Measurements from ENCODE around the gene KRTAP9-8.
"Not testable (repeated sequence)": the region's sequence is repeated elsewhere in the genome, so short reads cannot be mapped to it uniquely, and the experiment has no call there.

KRTAP9-8 gene

GRCh38 chr17:41251261-41251660 is 13.5 kb downstream of the KRTAP9-8 start:
- no peak for DNase-seq (ENCODE audit: low read depth, low spot score)

DNA sequence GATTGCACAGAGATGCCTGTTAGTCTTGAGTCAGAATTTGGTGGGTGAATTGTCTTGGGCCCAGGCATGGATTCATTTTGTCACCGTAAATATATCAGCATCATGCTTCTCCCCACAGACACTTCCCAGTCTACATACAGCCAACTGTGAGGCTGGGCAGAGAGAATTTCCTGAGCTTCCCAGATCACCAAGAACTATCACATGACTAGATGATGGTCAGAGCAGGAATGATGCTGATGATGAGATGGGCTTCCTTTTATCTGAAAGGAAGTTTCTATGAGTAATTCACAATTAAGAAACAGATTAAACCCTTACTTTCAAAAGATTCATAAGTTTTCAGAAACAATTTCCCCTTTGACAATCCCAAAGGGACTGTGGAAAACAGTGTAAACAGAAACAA is 17.1 kb downstream of the KRTAP9-8 start:
- DNase-seq (ENCODE audit: low read depth, low spot score): no peak
- H3K4me3 ChIP-seq (ENCODE audit: low read length): no peak overlapping the region

More at GRCh38 chr17:41251261-41251660, 13.5 kb downstream of the KRTAP9-8 start:
- no peak overlapping the region for H3K4me3 ChIP-seq (ENCODE audit: low read length)

GRCh38 chr17:41255381-41256290 is 17.8 kb downstream of the KRTAP9-8 start, which contains the start of gene KRTAP9-9:
TSS of gene KRTAP9-9 (plus strand) at chr17:41255384.
- not testable (repeated sequence) for H3K4me3 ChIP-seq (ENCODE audit: low read length); DNase-seq (ENCODE audit: low read depth, low spot score)

DNA sequence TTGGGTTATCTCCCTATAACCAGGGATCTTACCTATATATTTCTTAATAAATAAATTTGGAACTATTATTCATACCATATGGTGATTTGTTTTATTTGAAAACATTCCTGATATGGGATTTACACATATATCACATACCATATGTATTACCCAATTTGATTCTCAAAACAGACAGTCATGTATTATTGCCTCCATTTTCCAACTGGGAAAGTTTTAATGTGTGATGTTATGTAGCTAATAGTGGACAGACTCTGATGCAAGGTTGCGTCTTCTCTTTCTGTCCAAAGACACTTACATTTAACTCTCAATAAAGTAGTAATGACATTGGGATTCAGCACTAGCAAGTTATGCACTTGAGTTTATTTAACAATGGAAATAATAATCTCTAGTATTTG is 18.5 kb downstream of the KRTAP9-8 start:
- no peak overlapping the region for H3K4me3 ChIP-seq (ENCODE audit: low read length)
- DNase-seq (ENCODE audit: low read depth, low spot score): no peak

- no peak for DNase-seq (ENCODE audit: low read depth, low spot score)
- H3K4me3 ChIP-seq (ENCODE audit: low read length): no peak overlapping the region
These were observed 20.6 kb downstream of the KRTAP9-8 start for GRCh38 chr17:41258406-41258805.

DNA sequence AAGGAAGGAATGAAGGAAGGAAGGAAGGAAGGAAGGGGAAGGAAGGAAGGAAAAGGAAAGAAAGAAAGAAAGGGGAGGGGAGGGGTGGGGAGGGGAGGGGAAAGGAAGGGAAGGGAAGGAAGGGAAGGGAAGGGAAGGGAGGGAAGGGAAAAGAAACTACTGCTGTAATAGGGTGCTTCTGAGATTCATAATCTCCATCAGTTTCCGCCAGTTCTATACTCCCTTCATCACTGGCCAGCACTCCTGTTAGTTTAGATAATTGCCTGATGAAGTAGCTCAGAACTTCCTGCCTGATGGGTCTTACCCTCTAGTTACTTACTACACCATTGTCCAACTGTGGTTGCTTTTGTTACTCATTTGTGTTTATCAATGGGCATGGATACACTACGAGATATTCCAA is 25.4 kb downstream of the KRTAP9-8 start:
- no peak overlapping the region for H3K4me3 ChIP-seq (ENCODE audit: low read length)
- DNase-seq (ENCODE audit: low read depth, low spot score): no peak

DNA sequence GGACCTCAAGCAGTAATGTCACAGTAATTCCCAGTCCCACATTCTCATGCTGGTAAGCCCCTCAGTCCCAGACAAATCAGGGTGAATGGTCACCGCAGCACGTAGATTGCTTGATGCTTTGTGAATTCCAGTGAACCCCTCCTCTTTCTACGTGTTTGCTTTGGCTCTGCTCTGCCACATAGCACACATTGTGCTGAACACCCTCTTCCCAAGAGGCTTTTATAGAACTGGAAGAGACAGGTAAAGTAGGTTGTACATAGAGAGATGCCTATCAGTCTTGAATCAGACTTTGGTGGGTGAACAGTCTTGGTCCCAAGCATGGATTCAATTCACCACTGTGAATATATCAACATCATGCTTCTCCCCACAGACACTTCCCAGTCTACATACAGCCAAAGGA is 26.8 kb downstream of the KRTAP9-8 start:
- no peak for DNase-seq (ENCODE audit: low read depth, low spot score)
- H3K4me3 ChIP-seq (ENCODE audit: low read length): no peak overlapping the region

DNA sequence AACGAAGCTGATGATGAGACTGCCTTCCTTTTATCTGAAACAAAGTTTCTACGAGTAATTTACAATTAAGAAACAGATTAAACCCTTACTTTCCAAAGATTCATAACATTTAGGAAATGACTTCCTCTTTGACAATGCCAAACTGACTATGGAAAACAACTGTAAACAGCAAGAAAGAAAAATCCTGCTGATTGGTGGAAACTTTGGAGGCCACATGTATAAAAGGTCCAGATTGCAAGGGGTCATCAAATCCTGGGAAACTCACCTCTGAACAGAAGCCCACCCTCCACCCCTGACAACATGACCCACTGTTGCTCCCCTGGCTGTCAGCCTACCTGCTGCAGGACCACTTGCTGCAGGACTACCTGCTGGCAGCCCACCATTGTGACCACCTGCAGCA is 27.3 kb downstream of the KRTAP9-8 start, which contains the start of gene KRTAP9-6:
Gene KRTAP9-6 (plus strand): TSS at position 301 of the 400 bp plus-strand sequence. CDS start 0 bp downstream, at position 301.
- H3K4me3 ChIP-seq (ENCODE audit: low read length): no peak within 1 kb of the TSS
- no peak for DNase-seq (ENCODE audit: low read depth, low spot score)

DNA sequence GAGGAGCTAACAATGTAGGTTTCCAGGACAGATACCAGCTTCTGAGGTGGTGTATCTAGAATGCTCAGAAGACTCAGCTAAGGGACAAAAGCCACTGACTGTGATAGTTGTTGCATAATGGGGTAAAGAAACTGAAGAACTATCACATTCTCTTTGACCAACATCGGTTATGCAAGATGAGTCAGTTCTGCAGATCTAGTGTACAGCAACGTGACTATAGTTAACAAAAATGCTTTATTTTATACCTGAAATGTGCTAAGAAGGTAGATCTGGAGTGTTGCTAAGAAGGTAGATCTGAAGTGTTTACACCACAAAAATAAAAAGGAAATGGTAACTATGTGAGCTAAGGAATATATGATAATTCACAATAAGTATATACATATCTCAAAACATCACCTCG is 29.9 kb downstream of the KRTAP9-8 start:
- no peak for DNase-seq (ENCODE audit: low read depth, low spot score)
- no peak overlapping the region for H3K4me3 ChIP-seq (ENCODE audit: low read length)

GRCh38 chr17:41271323-41271722 is 33.5 kb downstream of the KRTAP9-8 start:
- H3K4me3 ChIP-seq (ENCODE audit: low read length); DNase-seq (ENCODE audit: low read depth, low spot score): not testable (repeated sequence)

DNA sequence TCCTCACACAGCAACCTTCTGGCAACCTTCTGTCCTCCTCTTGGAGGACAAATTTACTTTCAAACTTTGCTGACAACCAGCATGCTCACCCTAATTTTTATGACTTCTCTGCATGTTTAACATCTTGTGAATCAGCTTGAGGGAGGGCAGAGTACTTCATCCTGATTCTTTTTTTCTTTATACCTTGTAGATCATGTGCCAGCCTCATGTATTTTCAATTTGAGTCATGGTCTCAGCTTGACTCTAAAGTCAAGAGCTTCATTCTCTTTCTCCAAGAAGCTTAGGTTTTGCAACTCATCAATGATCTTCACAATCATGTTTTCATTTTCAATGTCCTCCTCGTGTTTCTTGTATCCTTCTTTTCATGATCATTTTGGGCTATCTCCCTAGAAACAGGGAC is 34.1 kb downstream of the KRTAP9-8 start:
- DNase-seq (ENCODE audit: low read depth, low spot score): no peak
- no peak overlapping the region for H3K4me3 ChIP-seq (ENCODE audit: low read length)

- H3K4me3 ChIP-seq (ENCODE audit: low read length); DNase-seq (ENCODE audit: low read depth, low spot score): not testable (repeated sequence)
These were observed 37.9 kb downstream of the KRTAP9-8 start, which contains the start of gene KRTAP9-7 for GRCh38 chr17:41275648-41276190. TSS of gene KRTAP9-7 (plus strand) at chr17:41275698. CDS start at chr17:41275698, 0 bp downstream.

GRCh38 chr17:41278176-41278955 is 40.6 kb downstream of the KRTAP9-8 start:
- DNase-seq (ENCODE audit: low read depth, low spot score): no peak
- no peak overlapping the region for H3K4me3 ChIP-seq (ENCODE audit: low read length)

GRCh38 chr17:41284043-41284442 is 46.2 kb downstream of the KRTAP9-8 start:
- DNase-seq (ENCODE audit: low read depth, low spot score): no peak
- H3K4me3 ChIP-seq (ENCODE audit: low read length): no peak overlapping the region

GRCh38 chr17:41284546-41284945 is 46.7 kb downstream of the KRTAP9-8 start:
- no peak overlapping the region for H3K4me3 ChIP-seq (ENCODE audit: low read length)
- no peak for DNase-seq (ENCODE audit: low read depth, low spot score)

- DNase-seq (ENCODE audit: low read depth, low spot score): no peak
- H3K4me3 ChIP-seq (ENCODE audit: low read length): no peak overlapping the region
These were observed 49.3 kb downstream of the KRTAP9-8 start for GRCh38 chr17:41287050-41287449.

All from Jurkat, Clone E6-1 (cell line).